Astrocyte (in vitro differentiated cells and primary cell): Measurements from ENCODE around the gene PCDHB11. TPM values are rescaled to one million over a fixed set of nuclear protein-coding genes. Genes with fewer than 3 reads are reported as not detected.
"Not testable (repeated sequence)": the region's sequence is repeated elsewhere in the genome, so short reads cannot be mapped to it uniquely, and the experiment has no call there.

Experiments used
- DNase-seq: peaks from one replicate; pipeline ENCODE4 v3.0.0-alpha.2; 2010; ENCODE audit warnings: low read depth
- FAIRE-seq: peaks from 2 replicates; lab custom pipeline; 2011; peaks lifted over from hg19 to GRCh38; lab: Jason Lieb, UNC
- H2AFZ ChIP-seq: 2 replicates; pipeline ENCODE4 v1.6.0; 2012; ENCODE audit warnings: low read depth, low read length, inconsistent platforms
- H3K27ac ChIP-seq: 2 replicates; pipeline ENCODE4 v1.5.1; 2011; ENCODE audit warnings: low read depth, low read length, inconsistent platforms
- H3K27me3 ChIP-seq: 2 replicates; pipeline ENCODE4 v1.6.0; 2011; ENCODE audit warnings: low read length, inconsistent platforms; ENCODE audit not compliant: insufficient read depth
- H3K36me3 ChIP-seq: 2 replicates; pipeline ENCODE4 v1.5.1; 2011; ENCODE audit warnings: low read length, inconsistent platforms; ENCODE audit not compliant: insufficient read depth
- H3K4me1 ChIP-seq: 2 replicates; pipeline ENCODE4 v1.5.1; 2011; ENCODE audit warnings: low read length, inconsistent platforms; ENCODE audit not compliant: insufficient read depth
- H3K4me2 ChIP-seq: 2 replicates; pipeline ENCODE4 v1.6.0; 2012; ENCODE audit warnings: low read length, inconsistent platforms
- H3K4me3 ChIP-seq: 2 replicates; pipeline ENCODE4 v1.5.1; 2011; ENCODE audit warnings: low read depth, mild to moderate bottlenecking, low read length, inconsistent platforms; ENCODE audit not compliant: insufficient read depth
- H3K79me2 ChIP-seq: 2 replicates; pipeline ENCODE4 v1.6.0; 2012; ENCODE audit warnings: mild to moderate bottlenecking, low read length, inconsistent platforms; ENCODE audit not compliant: insufficient read depth
- H3K9ac ChIP-seq: 2 replicates; pipeline ENCODE4 v1.6.0; 2012; ENCODE audit warnings: mild to moderate bottlenecking, low read length, inconsistent platforms
- H3K9me3 ChIP-seq: 2 replicates; pipeline ENCODE4 v1.5.1; 2012; ENCODE audit warnings: low read depth, mild to moderate bottlenecking, low read length, inconsistent platforms; ENCODE audit not compliant: insufficient read depth
- H4K20me1 ChIP-seq: 2 replicates; pipeline ENCODE4 v1.6.0; 2012; ENCODE audit warnings: low read length, inconsistent platforms; ENCODE audit not compliant: insufficient read depth
- H3K27ac Mint-ChIP-seq: one replicate; pipeline ENCODE4 v1.8.0; 2021; ENCODE audit warnings: mild to moderate bottlenecking, mixed read lengths; ENCODE audit not compliant: unreplicated experiment
- H3K27me3 Mint-ChIP-seq: one replicate; pipeline ENCODE4 v1.8.0; 2021; ENCODE audit warnings: low read depth, mixed read lengths; ENCODE audit not compliant: unreplicated experiment
- H3K36me3 Mint-ChIP-seq: one replicate; pipeline ENCODE4 v1.8.0; 2021; ENCODE audit warnings: low read depth, mixed read lengths; ENCODE audit not compliant: unreplicated experiment
- H3K4me1 Mint-ChIP-seq: one replicate; pipeline ENCODE4 v1.8.0; 2021; ENCODE audit warnings: low read depth, mixed read lengths; ENCODE audit not compliant: unreplicated experiment
- H3K4me3 Mint-ChIP-seq: one replicate; pipeline ENCODE4 v1.8.0; 2021; ENCODE audit warnings: mild to moderate bottlenecking, moderate library complexity, mixed read lengths; ENCODE audit not compliant: unreplicated experiment
- H3K9me3 Mint-ChIP-seq: one replicate; pipeline ENCODE4 v1.8.0; 2021; ENCODE audit warnings: mild to moderate bottlenecking, mixed read lengths; ENCODE audit not compliant: unreplicated experiment
- EZH2 ChIP-seq: IDR thresholded peaks from 2 replicates; pipeline ENCODE4 v1.6.1; 2012; ENCODE audit warnings: mild to moderate bottlenecking, low read length, inconsistent platforms; ENCODE audit not compliant: insufficient read depth
- total RNA-seq: library from RNA; stranded (reverse); gene quantifications from 2 replicates; pipeline ENCODE4 v1.2.1, GENCODE V29; 2021
- TF ChIP-seq, protein P1 (sequence below): IDR thresholded peaks from 2 replicates; pipeline ENCODE4 v1.5.1; 2011; ENCODE audit warnings: low read depth, mild to moderate bottlenecking, inconsistent platforms, low read length, moderate library complexity; ENCODE audit not compliant: insufficient read depth

The PCDHB11 gene
- total RNA-seq, 1 donor from 2014 or later = 2.1 TPM

DNA sequence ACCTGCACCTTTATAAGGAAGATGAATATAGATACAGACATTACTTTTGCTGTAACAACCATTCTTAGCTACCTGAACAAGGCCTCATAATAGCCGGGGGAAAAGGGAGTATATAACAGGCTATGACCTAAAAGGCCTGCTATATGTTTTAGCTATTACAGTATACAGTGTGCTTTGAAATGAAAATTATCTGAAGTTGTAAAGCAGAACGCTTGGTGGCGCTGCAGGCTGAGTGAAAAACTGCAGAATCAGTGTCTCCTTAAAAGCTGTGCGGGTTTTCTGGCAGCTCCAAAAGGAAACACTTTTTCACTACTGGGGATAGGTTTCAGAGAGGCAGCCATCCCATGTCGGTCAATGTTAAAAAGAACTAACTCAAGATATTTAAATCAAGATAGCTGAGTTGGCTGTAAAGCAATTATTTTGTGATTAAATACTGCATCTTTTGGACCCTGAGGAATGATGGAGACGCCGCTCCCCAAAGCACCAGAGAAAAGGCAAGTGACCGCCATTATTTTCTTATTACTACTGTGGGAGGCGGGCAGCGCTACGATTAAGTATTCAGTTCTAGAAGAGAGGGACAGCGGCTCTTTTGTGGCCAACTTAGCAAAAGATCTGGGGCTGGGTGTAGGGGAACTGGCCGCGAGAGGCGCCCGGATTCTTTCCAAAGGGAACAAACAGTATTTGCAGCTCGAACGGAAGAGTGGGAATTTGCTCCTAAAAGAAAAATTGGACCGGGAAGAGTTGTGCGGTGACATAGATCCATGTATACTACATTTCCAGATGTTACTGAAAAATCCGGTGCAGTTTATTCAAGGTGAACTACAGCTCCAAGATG lies 43.7 kb upstream of the PCDHB11 start:
- FAIRE-seq = no peak
- H3K4me3 Mint-ChIP-seq = no peak overlapping the region

DNA sequence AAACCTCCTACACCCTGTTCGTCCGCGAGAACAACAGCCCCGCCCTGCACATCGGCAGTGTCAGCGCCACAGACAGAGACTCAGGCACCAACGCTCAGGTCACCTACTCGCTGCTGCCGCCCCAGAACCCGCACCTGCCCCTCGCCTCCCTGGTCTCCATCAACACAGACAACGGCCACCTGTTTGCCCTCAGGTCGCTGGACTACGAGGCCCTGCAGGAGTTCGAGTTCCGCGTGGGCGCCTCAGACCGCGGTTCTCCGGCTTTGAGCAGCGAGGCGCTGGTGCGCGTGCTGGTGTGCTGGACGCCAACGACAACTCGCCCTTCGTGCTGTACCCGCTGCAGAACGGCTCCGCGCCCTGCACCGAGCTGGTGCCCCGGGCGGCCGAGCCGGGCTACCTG lies 42.1 kb upstream of the PCDHB11 start:
- not testable (repeated sequence) for H3K27me3 ChIP-seq, H4K20me1 ChIP-seq, H3K4me2 ChIP-seq, H2AFZ ChIP-seq, H3K27ac Mint-ChIP-seq, H3K4me1 Mint-ChIP-seq, H3K27me3 Mint-ChIP-seq, FAIRE-seq, H3K9ac ChIP-seq, H3K9me3 ChIP-seq, H3K36me3 ChIP-seq, H3K4me3 Mint-ChIP-seq, DNase-seq, H3K27ac ChIP-seq, H3K4me3 ChIP-seq, H3K4me1 ChIP-seq, H3K79me2 ChIP-seq, H3K36me3 Mint-ChIP-seq
- H3K9me3 Mint-ChIP-seq = peaks cover 15% of the 10 kb centered on the region

More for the DNA sequence above, 43.7 kb upstream of the PCDHB11 start:
- no peaks in the 10 kb centered on the region for H4K20me1 ChIP-seq
- H3K27me3 ChIP-seq = no peaks in the 10 kb centered on the region
- H3K36me3 ChIP-seq = no peaks in the 10 kb centered on the region
- H3K9ac ChIP-seq = no peak overlapping the region
- Mint-ChIP-seq H3K36me3 (peaks cover 13% of the 10 kb centered on the region), H3K9me3 (peaks cover 25% of the 10 kb centered on the region), H3K4me1 (no peaks in the 10 kb centered on the region), H3K27ac (no peak overlapping the region), H3K27me3 (no peaks in the 10 kb centered on the region)
- H2AFZ ChIP-seq = no peak overlapping the region
- DNase-seq = no peak
- TF ChIP-seq EZH2 = no peak
- TF ChIP-seq, protein P1, sequence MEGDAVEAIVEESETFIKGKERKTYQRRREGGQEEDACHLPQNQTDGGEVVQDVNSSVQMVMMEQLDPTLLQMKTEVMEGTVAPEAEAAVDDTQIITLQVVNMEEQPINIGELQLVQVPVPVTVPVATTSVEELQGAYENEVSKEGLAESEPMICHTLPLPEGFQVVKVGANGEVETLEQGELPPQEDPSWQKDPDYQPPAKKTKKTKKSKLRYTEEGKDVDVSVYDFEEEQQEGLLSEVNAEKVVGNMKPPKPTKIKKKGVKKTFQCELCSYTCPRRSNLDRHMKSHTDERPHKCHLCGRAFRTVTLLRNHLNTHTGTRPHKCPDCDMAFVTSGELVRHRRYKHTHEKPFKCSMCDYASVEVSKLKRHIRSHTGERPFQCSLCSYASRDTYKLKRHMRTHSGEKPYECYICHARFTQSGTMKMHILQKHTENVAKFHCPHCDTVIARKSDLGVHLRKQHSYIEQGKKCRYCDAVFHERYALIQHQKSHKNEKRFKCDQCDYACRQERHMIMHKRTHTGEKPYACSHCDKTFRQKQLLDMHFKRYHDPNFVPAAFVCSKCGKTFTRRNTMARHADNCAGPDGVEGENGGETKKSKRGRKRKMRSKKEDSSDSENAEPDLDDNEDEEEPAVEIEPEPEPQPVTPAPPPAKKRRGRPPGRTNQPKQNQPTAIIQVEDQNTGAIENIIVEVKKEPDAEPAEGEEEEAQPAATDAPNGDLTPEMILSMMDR = no peak
- H3K4me1 ChIP-seq = no peaks in the 10 kb centered on the region
- H3K4me2 ChIP-seq = no peak overlapping the region
- H3K4me3 ChIP-seq = no peak overlapping the region
- no peak overlapping the region for H3K27ac ChIP-seq
- peaks cover 15% of the 10 kb centered on the region for H3K9me3 ChIP-seq
- no peaks in the 10 kb centered on the region for H3K79me2 ChIP-seq

DNA sequence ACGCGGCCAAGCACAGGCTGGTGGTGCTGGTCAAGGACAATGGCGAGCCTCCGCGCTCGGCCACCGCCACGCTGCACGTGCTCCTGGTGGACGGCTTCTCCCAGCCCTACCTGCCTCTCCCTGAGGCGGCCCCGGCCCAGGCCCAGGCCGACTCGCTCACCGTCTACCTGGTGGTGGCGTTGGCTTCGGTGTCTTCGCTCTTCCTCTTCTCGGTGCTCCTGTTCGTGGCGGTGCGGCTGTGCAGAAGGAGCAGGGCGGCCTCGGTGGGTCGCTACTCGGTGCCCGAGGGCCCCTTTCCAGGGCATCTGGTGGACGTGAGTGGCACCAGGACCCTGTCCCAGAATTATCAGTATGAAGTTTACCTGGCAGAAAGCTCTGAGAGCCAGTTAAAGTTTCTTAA lies 41.5 kb upstream of the PCDHB11 start:
- H3K4me3 ChIP-seq, H3K27ac Mint-ChIP-seq, H4K20me1 ChIP-seq, H3K4me3 Mint-ChIP-seq, DNase-seq, H3K9ac ChIP-seq, H2AFZ ChIP-seq, H3K4me1 Mint-ChIP-seq, H3K79me2 ChIP-seq, H3K27me3 ChIP-seq, H3K27ac ChIP-seq, H3K36me3 Mint-ChIP-seq, FAIRE-seq, H3K4me2 ChIP-seq, H3K36me3 ChIP-seq, H3K4me1 ChIP-seq, H3K27me3 Mint-ChIP-seq: not testable (repeated sequence)
- peaks cover 13% of the 10 kb centered on the region for H3K9me3 Mint-ChIP-seq
- H3K9me3 ChIP-seq = peaks cover 11% of the 10 kb centered on the region
